IMR-90 (cell line): ENCODE measurements around the gene ESM1. TPM values are rescaled to one million over a fixed set of nuclear protein-coding genes. Genes with fewer than 3 reads are reported as not detected.

Source experiments
- ATAC-seq: fragments of 200-7000 bp; cut with Tn5 transposase; 2 replicates; pipeline ENCODE4 v1.9.1; 2020; ENCODE audit warnings: low read depth, mild to moderate bottlenecking, moderate library complexity
- BruUV-seq: library from RNA; stranded (reverse); fragments of 400-500 nt; replicated peaks from 2 replicates; lab custom pipeline; 2021; lab: Mats Ljungman, UMichigan
- CTCF ChIA-PET: fragments of 300-600 bp; formaldehyde crosslinking; extraction: SDS; loops from one replicate; lab custom pipeline; 2021; ENCODE audit warnings: antibody characterized with exemption; lab: Yijun Ruan, JAX
- POLR2A ChIA-PET: fragments of 300-600 bp; sonication (Branson Sonifier 250); formaldehyde crosslinking; loops from one replicate; lab custom pipeline; 2022; ENCODE audit warnings: antibody characterized with exemption; ENCODE audit not compliant: unreplicated experiment; lab: Charles Lee
- DNase-seq: peaks from one replicate; pipeline ENCODE4 v3.0.0; 2013
- H2AFZ ChIP-seq: replicated peaks from 2 replicates; pipeline ENCODE3; 2013; ENCODE audit warnings: low read length, mild to moderate bottlenecking; ENCODE audit not compliant: poor library complexity
- H2AK5ac ChIP-seq: 2 replicates; pipeline ENCODE4 v1.6.1; 2013; ENCODE audit warnings: low read depth, low read length, inconsistent platforms
- H2AK9ac ChIP-seq: replicated peaks from 2 replicates; pipeline ENCODE3; 2013; ENCODE audit warnings: mild to moderate bottlenecking, low read depth, low read length, moderate library complexity; ENCODE audit not compliant: poor library complexity
- H2BK120ac ChIP-seq: 2 replicates; pipeline ENCODE4 v1.6.1; 2013; ENCODE audit warnings: low read depth, low read length, inconsistent platforms
- H2BK15ac ChIP-seq: 3 replicates; pipeline ENCODE4 v1.6.1; 2013; ENCODE audit warnings: low read depth, low read length, inconsistent platforms
- H2BK20ac ChIP-seq: 2 replicates; pipeline ENCODE4 v1.6.1; 2013; ENCODE audit warnings: low read depth, mild to moderate bottlenecking, inconsistent platforms, low read length, moderate library complexity
- H2BK5ac ChIP-seq: 2 replicates; pipeline ENCODE4 v1.6.1; 2013; ENCODE audit warnings: mild to moderate bottlenecking, low read depth, low read length, inconsistent platforms; ENCODE audit not compliant: poor library complexity, severe bottlenecking
- H3K14ac ChIP-seq: replicated peaks from 2 replicates; pipeline ENCODE4 v1.6.1; 2013; ENCODE audit warnings: low read depth, low read length, inconsistent platforms
- H3K18ac ChIP-seq: 2 replicates; pipeline ENCODE4 v1.6.1; 2013; ENCODE audit warnings: low read depth, low read length, control low read depth
- H3K23ac ChIP-seq: 2 replicates; pipeline ENCODE4 v1.6.1; 2013; ENCODE audit warnings: low read depth, low read length, inconsistent platforms
- H3K27ac ChIP-seq: 2 replicates; pipeline ENCODE4 v1.5.1; 2013; ENCODE audit warnings: mild to moderate bottlenecking, control low read depth, low read length; ENCODE audit not compliant: insufficient read depth
- H3K27me3 ChIP-seq: 2 replicates; pipeline ENCODE4 v1.6.1; 2013; ENCODE audit warnings: low read length; ENCODE audit not compliant: control insufficient read depth, insufficient read depth
- H3K36me3 ChIP-seq: 2 replicates; pipeline ENCODE4 v1.6.1; 2013; ENCODE audit warnings: low read length, mixed read lengths; ENCODE audit not compliant: control insufficient read depth, insufficient read depth
- H3K4ac ChIP-seq: 2 replicates; pipeline ENCODE4 v1.6.1; 2013; ENCODE audit warnings: low read depth, low read length, inconsistent platforms
- H3K4me1 ChIP-seq: 2 replicates; pipeline ENCODE4 v1.6.1; 2013; ENCODE audit warnings: low read length, mixed read lengths; ENCODE audit not compliant: control insufficient read depth, insufficient read depth
- H3K4me2 ChIP-seq: 2 replicates; pipeline ENCODE4 v1.6.1; 2013; ENCODE audit warnings: low read depth, mild to moderate bottlenecking, control low read depth, low read length, moderate library complexity
- H3K4me3 ChIP-seq: 2 replicates; pipeline ENCODE4 v1.5.1; 2013; ENCODE audit warnings: low read depth, mild to moderate bottlenecking, control low read depth, low read length, moderate library complexity; ENCODE audit not compliant: insufficient read depth
- H3K56ac ChIP-seq: 2 replicates; pipeline ENCODE4 v1.6.1; 2013; ENCODE audit warnings: low read length, inconsistent platforms; ENCODE audit not compliant: insufficient read depth; ENCODE audit errors: extremely low read depth
- H3K79me1 ChIP-seq, 2 experiments: 2 replicates each; pipeline ENCODE4 v1.6.1; 2013; ENCODE audit warnings: low read length in 2 of 2, inconsistent platforms in 1 of 2, low read depth in 1 of 2
- H3K9ac ChIP-seq: 2 replicates; pipeline ENCODE4 v1.6.1; 2013; ENCODE audit warnings: low read depth, low read length, control low read depth
- H3K9me1 ChIP-seq: 2 replicates; pipeline ENCODE4 v1.6.1; 2013; ENCODE audit warnings: low read length, inconsistent platforms; ENCODE audit not compliant: insufficient read depth
- H3K9me3 ChIP-seq: 2 replicates; pipeline ENCODE4 v1.6.1; 2013; ENCODE audit warnings: low read length; ENCODE audit not compliant: control insufficient read depth, insufficient read depth
- H4K20me1 ChIP-seq: 2 replicates; pipeline ENCODE4 v1.6.1; 2013; ENCODE audit warnings: low read length, inconsistent platforms; ENCODE audit not compliant: insufficient read depth
- H4K5ac ChIP-seq: 2 replicates; pipeline ENCODE4 v1.6.1; 2013; ENCODE audit warnings: mild to moderate bottlenecking, low read depth, low read length, control low read depth
- H4K8ac ChIP-seq, 2 experiments: 2 replicates each; pipeline ENCODE4 v1.6.1; 2013; ENCODE audit warnings: low read depth in 2 of 2, low read length in 2 of 2, control low read depth in 1 of 2, inconsistent platforms in 1 of 2
- H4K91ac ChIP-seq: 2 replicates; pipeline ENCODE4 v1.6.1; 2013; ENCODE audit warnings: low read depth, low read length, inconsistent platforms; ENCODE audit not compliant: insufficient read depth
- CEBPB ChIP-seq: IDR thresholded peaks from 2 replicates; pipeline ENCODE4 v1.6.1; 2012; ENCODE audit warnings: low read depth, low read length, improper control_type of control experiment
- CTCF ChIP-seq: conservative IDR thresholded peaks from 2 replicates; pipeline ENCODE4 v1.5.1; 2012; ENCODE audit warnings: mild to moderate bottlenecking, low read depth, low read length, improper control_type of control experiment
- ELK1 ChIP-seq: fragments of 150-350 bp; IDR thresholded peaks from 2 replicates; pipeline ENCODE4 v1.6.1; 2016; ENCODE audit warnings: low read depth, mild to moderate bottlenecking, low read length, moderate library complexity, borderline replicate concordance
- FOS ChIP-seq: fragments of 150-350 bp; IDR thresholded peaks from 2 replicates; pipeline ENCODE4 v1.6.1; 2016; ENCODE audit warnings: low read depth, low read length
- MAFK ChIP-seq: IDR thresholded peaks from 2 replicates; pipeline ENCODE4 v1.6.1; 2012; ENCODE audit warnings: low read depth, low read length, improper control_type of control experiment
- MAZ ChIP-seq: IDR thresholded peaks from 2 replicates; pipeline ENCODE4 v1.6.1; 2012; ENCODE audit warnings: low read depth, mild to moderate bottlenecking, low read length, improper control_type of control experiment, moderate library complexity, borderline replicate concordance
- MXI1 ChIP-seq: IDR thresholded peaks from 2 replicates; pipeline ENCODE4 v1.6.1; 2012; ENCODE audit warnings: low read depth, mild to moderate bottlenecking, low read length, moderate library complexity, borderline replicate concordance
- RAD21 ChIP-seq: IDR thresholded peaks from 2 replicates; pipeline ENCODE4 v1.6.1; 2012; ENCODE audit warnings: low read length, improper control_type of control experiment
- RCOR1 ChIP-seq: IDR thresholded peaks from 2 replicates; pipeline ENCODE4 v1.6.1; 2012; ENCODE audit warnings: mild to moderate bottlenecking, low read length, improper control_type of control experiment; ENCODE audit not compliant: insufficient replicate concordance
- RFX5 ChIP-seq: IDR thresholded peaks from 2 replicates; pipeline ENCODE4 v1.8.0; 2012; ENCODE audit warnings: low read depth, mild to moderate bottlenecking, low read length, moderate library complexity
- SMC3 ChIP-seq: fragments of 150-350 bp; IDR thresholded peaks from 2 replicates; pipeline ENCODE4 v1.6.1; 2016; ENCODE audit warnings: low read depth, mild to moderate bottlenecking, antibody characterized with exemption, low read length, moderate library complexity
- USF2 ChIP-seq: fragments of 150-350 bp; IDR thresholded peaks from 2 replicates; pipeline ENCODE4 v1.6.1; 2017; ENCODE audit warnings: mild to moderate bottlenecking, antibody characterized with exemption, low read length, low read depth
- dilution Hi-C: fragments of 300-500 bp; cut with HindIII; formaldehyde crosslinking; loops from one replicate; pipeline ENCODE4 v1.14.3; 2018; ENCODE audit warnings: low sequenced_read_pairs; ENCODE audit not compliant: unreplicated experiment
- in situ Hi-C: fragments of 300-500 bp; cut with MboI; formaldehyde crosslinking; loops from 3 replicates; pipeline ENCODE4 v1.14.3; 2019; ENCODE audit warnings: low sequenced_read_pairs, inconsistent platforms, mixed read lengths
- intact Hi-C: fragments of 100-400 bp; cut with micrococcal nuclease; formaldehyde crosslinking; loops from 2 replicates; pipeline ENCODE4 v1.10.0; 2022
- polyA plus RNA-seq, 3 experiments: library from polyadenylated mRNA; depleted of rRNA; stranded (reverse); fragments of >200 nt; gene quantifications; 2 replicates each; pipeline ENCODE4 v1.2.3, GENCODE V29; 2012; ENCODE audit warnings: low replicate concordance in 1 of 3
- total RNA-seq: library from RNA; depleted of rRNA; stranded (reverse); fragments of >200 nt; gene quantifications from 2 replicates; pipeline ENCODE4 v1.2.3, GENCODE V29; 2012

The ESM1 gene
- total and polyA plus RNA-seq, 2 of the 4 experiments (the other 2 are of a cell fraction), result 7.1 to 10.2 TPM

- BruUV-seq, result no TSS peak
- DNase-seq, result no peak
- intact Hi-C loops, result no loop called here
Observed at GRCh38 chr5:54956922-54957321, 28.5 kb downstream of the ESM1 start.

More at GRCh38 chr5:54956922-54957321, 28.5 kb downstream of the ESM1 start:
- POLR2A ChIA-PET, result no interaction called here
- Histone ChIP-seq H3K27me3 (peaks cover 50% of the 10 kb centered on the region), H3K9ac (no peak overlapping the region), H4K8ac (no peak overlapping the region), H3K18ac (no peak overlapping the region), H4K91ac (no peak overlapping the region), H3K4me3 (no peak overlapping the region), H2BK5ac (no peak overlapping the region), H3K23ac (no peak overlapping the region), H3K27ac (no peak overlapping the region), H4K5ac (no peak overlapping the region), H3K4ac (no peak overlapping the region), H2BK120ac (no peak overlapping the region), H3K79me1 (no peaks in the 10 kb centered on the region), H2AK9ac (no peak overlapping the region), H2BK15ac (no peak overlapping the region), H3K4me2 (no peak overlapping the region), H4K20me1 (no peaks in the 10 kb centered on the region), H3K9me3 (peaks cover 2% of the 10 kb centered on the region; the same call in 1 of the 2 replicates), H3K9me1 (no peaks in the 10 kb centered on the region), H2AFZ (no peak overlapping the region), H2AK5ac (no peak overlapping the region), H2BK20ac (no peak overlapping the region), H3K36me3 (no peaks in the 10 kb centered on the region), H3K14ac (no peak overlapping the region), H3K56ac (no peak overlapping the region), H3K4me1 (no peaks in the 10 kb centered on the region)
- TF ChIP-seq FOS, result no peak
- no peak for TF ChIP-seq MAZ
- TF ChIP-seq RFX5, result no peak
- TF ChIP-seq RCOR1, result no peak
- no peak for TF ChIP-seq CTCF
- no peak for TF ChIP-seq MAFK
- no peak for TF ChIP-seq CEBPB
- no peak for TF ChIP-seq USF2
- TF ChIP-seq SMC3, result no peak
- TF ChIP-seq RAD21, result no peak
- TF ChIP-seq MXI1, result no peak
- no peak for TF ChIP-seq ELK1
- in situ Hi-C loops, result no loop called here
- CTCF ChIA-PET, result interaction anchor here (1.5 kb wide), 1 partner anchor 12 kb away, joined by 4 read pairs; no protein-coding TSS in a partner anchor
- dilution Hi-C loops, result no loop called here
- no peak for ATAC-seq
